Mesothelial cell of epicardium (in vitro differentiated cells): ENCODE data around the gene CAMK2N1. TPM values are rescaled to one million over a fixed set of nuclear protein-coding genes. Genes with fewer than 3 reads are reported as not detected.

Experiments used
- DNase-seq, 2 experiments: peaks; one replicate each; pipeline ENCODE4 v3.0.0; 2021; ENCODE audit warnings: low spot score in 2 of 2; ENCODE audit not compliant: unreplicated experiment in 2 of 2
- H3K27ac Mint-ChIP-seq: 2 replicates; pipeline ENCODE4 v1.8.0; 2021; ENCODE audit warnings: mixed read lengths
- H3K27me3 Mint-ChIP-seq: 2 replicates; pipeline ENCODE4 v1.8.0; 2021; ENCODE audit warnings: low read depth, mixed read lengths
- H3K36me3 Mint-ChIP-seq: 2 replicates; pipeline ENCODE4 v1.8.0; 2021; ENCODE audit warnings: mixed read lengths
- H3K4me1 Mint-ChIP-seq: 2 replicates; pipeline ENCODE4 v1.8.0; 2021; ENCODE audit warnings: mixed read lengths
- H3K4me3 Mint-ChIP-seq: 2 replicates; pipeline ENCODE4 v1.8.0; 2021; ENCODE audit warnings: mild to moderate bottlenecking, moderate library complexity, mixed read lengths
- H3K9me3 Mint-ChIP-seq: 2 replicates; pipeline ENCODE4 v1.8.0; 2021; ENCODE audit warnings: mixed read lengths
- CTCF ChIP-seq: fragments of 200-600 bp; sonication (generic); IDR thresholded peaks from one replicate; pipeline ENCODE4 v1.5.0; 2021; ENCODE audit warnings: antibody characterized with exemption; ENCODE audit not compliant: unreplicated experiment
- total RNA-seq: library from RNA; stranded (reverse); gene quantifications from 3 replicates; pipeline ENCODE4 v1.2.1, GENCODE V29; 2021

Gene CAMK2N1
- total RNA-seq = 25.9 to 29.1 TPM (median 28.5 TPM) in 3 replicates

GRCh38 chr1:20485527-20486456 is at the start of gene CAMK2N1:
CAMK2N1 (minus strand) TSS chr1:20486210; CDS start chr1:20485379, 831 bp downstream.
- no peaks in the 10 kb centered on the region for H3K36me3 Mint-ChIP-seq
- peaks cover 27% of the 10 kb centered on the region for H3K4me1 Mint-ChIP-seq
- peaks cover 72% of the 10 kb centered on the region for H3K27me3 Mint-ChIP-seq
- DNase-seq = peak; percentile 65 to 77
- TF ChIP-seq CTCF = no peak
- H3K27ac Mint-ChIP-seq = peak within 1 kb of the TSS; percentile 98
- no peaks in the 10 kb centered on the region for H3K9me3 Mint-ChIP-seq
- H3K4me3 Mint-ChIP-seq = peak within 1 kb of the TSS; percentile 94

- peaks cover 30% of the 10 kb centered on the region for H3K4me1 Mint-ChIP-seq
- peaks cover 62% of the 10 kb centered on the region for H3K27me3 Mint-ChIP-seq
- H3K27ac Mint-ChIP-seq = no peak overlapping the region
- DNase-seq = no peak
- H3K36me3 Mint-ChIP-seq = no peaks in the 10 kb centered on the region
- no peaks in the 10 kb centered on the region for H3K9me3 Mint-ChIP-seq
- no peak overlapping the region for H3K4me3 Mint-ChIP-seq
- TF ChIP-seq CTCF = no peak
These were observed 48.8 kb upstream of the CAMK2N1 start for GRCh38 chr1:20534659-20535417.

- peaks cover 30% of the 10 kb centered on the region for H3K4me1 Mint-ChIP-seq
- no peak for TF ChIP-seq CTCF
- H3K9me3 Mint-ChIP-seq = no peaks in the 10 kb centered on the region
- no peak for DNase-seq
- H3K36me3 Mint-ChIP-seq = no peaks in the 10 kb centered on the region
- peak overlapping the region; percentile 79 for H3K27ac Mint-ChIP-seq
- H3K27me3 Mint-ChIP-seq = peaks cover 58% of the 10 kb centered on the region
- no peak overlapping the region for H3K4me3 Mint-ChIP-seq
These were observed 47.6 kb upstream of the CAMK2N1 start for GRCh38 chr1:20533635-20534034.

GRCh38 chr1:20530901-20531300 is 44.9 kb upstream of the CAMK2N1 start:
- no peak for TF ChIP-seq CTCF
- no peaks in the 10 kb centered on the region for H3K36me3 Mint-ChIP-seq
- peaks cover 66% of the 10 kb centered on the region for H3K27me3 Mint-ChIP-seq
- peaks cover 30% of the 10 kb centered on the region for H3K4me1 Mint-ChIP-seq
- H3K4me3 Mint-ChIP-seq = no peak overlapping the region
- no peaks in the 10 kb centered on the region for H3K9me3 Mint-ChIP-seq
- no peak for DNase-seq
- peak overlapping the region; percentile 87 for H3K27ac Mint-ChIP-seq

GRCh38 chr1:20530306-20530705 is 44.3 kb upstream of the CAMK2N1 start:
- no peak for DNase-seq
- no peak for TF ChIP-seq CTCF
- H3K27me3 Mint-ChIP-seq = peaks cover 64% of the 10 kb centered on the region
- peak overlapping the region; percentile 87 for H3K27ac Mint-ChIP-seq
- H3K36me3 Mint-ChIP-seq = no peaks in the 10 kb centered on the region
- H3K9me3 Mint-ChIP-seq = no peaks in the 10 kb centered on the region
- no peak overlapping the region for H3K4me3 Mint-ChIP-seq
- peaks cover 30% of the 10 kb centered on the region for H3K4me1 Mint-ChIP-seq
